ENCODE measurements around the gene UBE3B. TPM values are rescaled to one million over a fixed set of nuclear protein-coding genes. Genes with fewer than 3 reads are reported as not detected.

Gene UBE3B
- total and polyA plus RNA-seq, 2 experiments from 2014 or later, result 20.1 to 35.5 TPM

DNA sequence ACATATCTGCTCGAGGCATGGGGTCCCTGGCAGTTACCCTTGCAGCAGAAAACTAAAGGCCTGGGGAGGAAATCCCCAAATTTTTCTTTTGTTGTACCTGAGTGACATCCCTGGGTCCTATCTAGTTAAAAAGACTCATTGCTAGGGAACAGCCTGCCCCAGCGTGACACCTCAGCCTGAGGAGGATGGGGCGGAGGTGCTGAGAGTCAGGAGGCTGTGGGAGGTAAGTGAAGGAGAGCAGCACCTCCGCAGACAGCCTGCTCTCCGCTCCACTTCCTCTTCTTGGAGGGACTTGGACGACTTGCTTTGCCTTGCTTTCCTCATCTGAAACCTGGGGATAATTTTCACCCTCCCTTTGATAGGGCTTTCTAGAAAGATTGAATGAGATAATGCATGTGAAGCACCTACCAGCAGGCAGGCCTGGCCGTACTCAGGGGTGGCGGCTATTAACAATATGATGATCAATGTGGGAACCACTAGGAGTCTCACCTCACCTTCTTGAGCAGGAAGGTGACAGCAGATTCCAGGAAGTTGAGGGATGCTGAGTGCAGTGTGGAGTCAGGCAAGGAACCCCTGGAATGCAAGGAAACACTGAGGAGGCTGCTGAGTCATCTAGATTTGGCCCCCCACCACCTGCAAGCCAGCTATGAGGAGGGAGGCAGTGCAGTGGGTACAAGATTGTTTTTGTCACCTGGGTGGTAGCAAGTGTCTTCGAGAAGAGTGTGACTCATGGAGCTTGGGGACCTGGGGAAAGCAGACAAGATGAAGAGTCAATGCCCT is 23.2 kb downstream of the UBE3B start:
- H2AFZ ChIP-seq, result no peak overlapping the region
- H4K20me1 ChIP-seq (ENCODE audit: insufficient read depth, poor library complexity, severe bottlenecking), result no peaks in the 10 kb centered on the region
- TF ChIP-seq, protein P1, sequence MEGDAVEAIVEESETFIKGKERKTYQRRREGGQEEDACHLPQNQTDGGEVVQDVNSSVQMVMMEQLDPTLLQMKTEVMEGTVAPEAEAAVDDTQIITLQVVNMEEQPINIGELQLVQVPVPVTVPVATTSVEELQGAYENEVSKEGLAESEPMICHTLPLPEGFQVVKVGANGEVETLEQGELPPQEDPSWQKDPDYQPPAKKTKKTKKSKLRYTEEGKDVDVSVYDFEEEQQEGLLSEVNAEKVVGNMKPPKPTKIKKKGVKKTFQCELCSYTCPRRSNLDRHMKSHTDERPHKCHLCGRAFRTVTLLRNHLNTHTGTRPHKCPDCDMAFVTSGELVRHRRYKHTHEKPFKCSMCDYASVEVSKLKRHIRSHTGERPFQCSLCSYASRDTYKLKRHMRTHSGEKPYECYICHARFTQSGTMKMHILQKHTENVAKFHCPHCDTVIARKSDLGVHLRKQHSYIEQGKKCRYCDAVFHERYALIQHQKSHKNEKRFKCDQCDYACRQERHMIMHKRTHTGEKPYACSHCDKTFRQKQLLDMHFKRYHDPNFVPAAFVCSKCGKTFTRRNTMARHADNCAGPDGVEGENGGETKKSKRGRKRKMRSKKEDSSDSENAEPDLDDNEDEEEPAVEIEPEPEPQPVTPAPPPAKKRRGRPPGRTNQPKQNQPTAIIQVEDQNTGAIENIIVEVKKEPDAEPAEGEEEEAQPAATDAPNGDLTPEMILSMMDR (IDR thresholded peaks at IDR 0.05; ENCODE audit: poor library complexity), result no peak
- TF ChIP-seq EZH2phosphoT487 (IDR thresholded peaks at IDR 0.05; ENCODE audit: low read depth, severe bottlenecking, unreplicated experiment) (no peak), EZH2 (IDR thresholded peaks at IDR 0.05; ENCODE audit: borderline replicate concordance) (no peak)
- H3K27me3 ChIP-seq, result no peaks in the 10 kb centered on the region
- H3K27ac ChIP-seq, result no peak overlapping the region
- no peaks in the 10 kb centered on the region for H3K79me2 ChIP-seq
- H3K4me1 ChIP-seq (ENCODE audit: insufficient read depth), result no peaks in the 10 kb centered on the region
- no peak for DNase-seq (ENCODE audit: low spot score)
- H3K4me3 ChIP-seq, result no peak overlapping the region
- no peaks in the 10 kb centered on the region for H3K9me3 ChIP-seq (ENCODE audit: low read depth)
- no peaks in the 10 kb centered on the region for H3K9me2 ChIP-seq (replicated peaks; ENCODE audit: insufficient read depth)
- WGBS (ENCODE audit: low lambda C conversion rate, missing lambda C conversion rate), result 87% methylated on average over 9 of the region's 9 CpGs
- no peak overlapping the region for H3K4me2 ChIP-seq
- H3K36me3 ChIP-seq (replicated peaks; ENCODE audit: insufficient read depth, low read depth), result no peaks in the 10 kb centered on the region

DNA sequence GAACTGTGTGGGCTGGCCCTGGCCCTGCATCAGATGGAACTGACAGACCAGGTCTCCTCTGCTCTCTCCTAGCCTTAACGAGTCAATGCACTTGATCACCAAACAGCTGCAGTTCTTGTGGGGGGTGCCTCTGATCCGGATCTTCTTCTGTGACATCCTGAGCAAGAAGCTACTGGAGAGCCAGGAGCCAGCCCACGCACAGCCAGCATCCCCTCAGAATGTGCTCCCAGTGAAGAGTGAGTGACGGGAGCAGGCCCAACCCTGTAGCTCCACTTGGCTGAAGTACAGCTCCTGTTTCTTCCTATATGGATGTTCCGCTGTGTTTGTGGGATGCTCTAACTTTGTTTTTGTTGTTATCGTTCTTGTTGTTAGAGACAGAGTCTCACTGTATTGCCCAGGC is 23.9 kb downstream of the UBE3B start:
- no peaks in the 10 kb centered on the region for H4K20me1 ChIP-seq (ENCODE audit: insufficient read depth, poor library complexity, severe bottlenecking)
- DNase-seq (ENCODE audit: low spot score), result no peak
- no peak overlapping the region for H3K4me3 ChIP-seq
- H3K9me2 ChIP-seq (replicated peaks; ENCODE audit: insufficient read depth), result no peaks in the 10 kb centered on the region
- no peak overlapping the region for H3K27ac ChIP-seq
- no peak overlapping the region for H2AFZ ChIP-seq
- H3K79me2 ChIP-seq, result no peaks in the 10 kb centered on the region
- no peaks in the 10 kb centered on the region for H3K9me3 ChIP-seq (ENCODE audit: low read depth)
- H3K4me2 ChIP-seq, result no peak overlapping the region
- 95% methylated on average over 6 of the region's 6 CpGs for WGBS (ENCODE audit: low lambda C conversion rate, missing lambda C conversion rate)
- TF ChIP-seq, protein P1 (IDR thresholded peaks at IDR 0.05; ENCODE audit: poor library complexity), result no peak
- TF ChIP-seq EZH2phosphoT487 (IDR thresholded peaks at IDR 0.05; ENCODE audit: low read depth, severe bottlenecking, unreplicated experiment), result no peak
- no peak for TF ChIP-seq EZH2 (IDR thresholded peaks at IDR 0.05; ENCODE audit: borderline replicate concordance)
- H3K27me3 ChIP-seq, result no peaks in the 10 kb centered on the region
- H3K36me3 ChIP-seq (replicated peaks; ENCODE audit: insufficient read depth, low read depth), result no peaks in the 10 kb centered on the region
- no peaks in the 10 kb centered on the region for H3K4me1 ChIP-seq (ENCODE audit: insufficient read depth)

DNA sequence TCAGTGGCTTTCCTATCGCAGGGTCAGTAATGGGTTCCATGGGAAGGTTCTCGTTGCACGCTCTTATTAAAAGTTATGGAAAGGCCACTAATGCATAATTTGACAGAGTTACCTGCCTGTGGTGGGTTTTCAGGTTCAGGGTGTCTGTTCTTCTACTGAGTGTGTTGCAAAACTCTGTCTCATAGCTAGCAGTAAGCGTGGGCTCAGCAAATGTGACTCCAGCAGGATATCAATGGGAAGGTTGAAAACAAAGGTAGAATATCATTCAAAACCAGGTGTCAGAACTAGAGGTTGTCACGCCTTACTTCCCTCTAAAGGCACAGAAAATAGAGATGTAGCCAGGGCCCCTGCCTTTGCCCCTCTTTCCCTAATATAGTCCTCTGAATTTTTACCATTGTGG is 24.9 kb downstream of the UBE3B start:
- Histone ChIP-seq H4K20me1 (ENCODE audit: insufficient read depth, poor library complexity, severe bottlenecking) (no peaks in the 10 kb centered on the region), H3K9me3 (ENCODE audit: low read depth) (no peaks in the 10 kb centered on the region), H3K36me3 (replicated peaks; ENCODE audit: insufficient read depth, low read depth) (no peaks in the 10 kb centered on the region), H2AFZ (no peak overlapping the region), H3K27ac (no peak overlapping the region), H3K9me2 (replicated peaks; ENCODE audit: insufficient read depth) (no peaks in the 10 kb centered on the region), H3K4me1 (ENCODE audit: insufficient read depth) (no peaks in the 10 kb centered on the region), H3K79me2 (no peaks in the 10 kb centered on the region), H3K4me2 (no peak overlapping the region), H3K4me3 (no peak overlapping the region), H3K27me3 (no peaks in the 10 kb centered on the region)
- 97% methylated on average over 5 of the region's 5 CpGs for WGBS (ENCODE audit: low lambda C conversion rate, missing lambda C conversion rate)
- TF ChIP-seq EZH2phosphoT487 (IDR thresholded peaks at IDR 0.05; ENCODE audit: low read depth, severe bottlenecking, unreplicated experiment) (no peak), EZH2 (IDR thresholded peaks at IDR 0.05; ENCODE audit: borderline replicate concordance) (no peak)
- TF ChIP-seq, protein P1 (IDR thresholded peaks at IDR 0.05; ENCODE audit: poor library complexity), result no peak
- DNase-seq (ENCODE audit: low spot score), result no peak

Data from hepatocyte (in vitro differentiated cells).